ENCODE measurements around the gene NUDT15. TPM values are rescaled to one million over a fixed set of nuclear protein-coding genes. Genes with fewer than 3 reads are reported as not detected.

The NUDT15 gene
- polyA plus RNA-seq, 1 of the 3 experiments (the other 2 are of a cell fraction) = 11.9 TPM

DNA sequence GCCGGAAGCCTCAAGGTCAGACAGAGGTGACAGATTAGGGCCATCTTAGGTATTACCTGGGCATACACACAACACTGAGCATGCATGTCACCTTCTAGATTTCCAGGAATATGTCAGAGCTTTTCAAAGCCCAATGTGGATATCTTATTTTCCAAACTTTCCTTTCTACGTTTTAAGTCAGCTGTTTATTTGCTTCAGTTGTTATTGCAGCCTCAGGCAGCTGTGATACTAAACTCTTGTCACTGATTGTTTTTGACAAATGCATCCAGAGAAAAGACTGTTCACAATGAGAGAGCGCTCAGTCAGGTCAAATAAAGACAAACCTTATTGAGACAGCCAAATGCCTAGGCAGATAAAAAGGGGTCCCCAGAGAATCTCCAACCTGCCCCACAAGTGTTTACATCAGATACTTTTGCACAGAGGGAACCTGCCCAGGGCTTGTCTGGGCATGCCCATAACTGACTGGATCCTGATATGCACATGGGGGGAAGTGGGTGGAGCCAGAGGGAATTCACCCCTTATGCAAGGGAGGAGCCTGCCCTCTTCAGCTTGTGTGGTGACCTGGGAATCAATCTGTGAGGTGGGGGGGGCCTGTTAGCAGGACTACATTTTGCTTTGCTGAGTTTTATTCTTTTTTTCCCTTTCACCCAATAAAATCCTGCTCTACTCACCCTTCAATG lies 28.9 kb downstream of the NUDT15 start:
- Histone ChIP-seq H3F3A (replicated peaks; ENCODE audit: insufficient read depth) (no peaks in the 10 kb centered on the region), H3K9ac (no peak overlapping the region), H3K4me3 (ENCODE audit: low read depth in 2 of 2, low read length in 1 of 2) (no peak overlapping the region), H3K27me3 (ENCODE audit: insufficient read depth) (no peaks in the 10 kb centered on the region), H3K36me3 (replicated peaks in 1 of 2; ENCODE audit: control insufficient read depth in 1 of 2, insufficient read depth in 2 of 2, low read length in 1 of 2) (peaks cover 37 to 67% of the 10 kb centered on the region in 2 experiments), H3K79me2 (ENCODE audit: insufficient read depth) (peaks cover 19% of the 10 kb centered on the region; the same call in 1 of the 2 replicates), H3K9me2 (no peaks in the 10 kb centered on the region), H3K27ac (ENCODE audit: low read depth in 2 of 2, low read length in 1 of 2) (no peak overlapping the region; a peak in 1 of 4 replicates), H3K4me1 (ENCODE audit: control insufficient read depth in 1 of 2, insufficient read depth in 2 of 2, low read depth in 1 of 2, low read length in 1 of 2) (no peaks in the 10 kb centered on the region), H2AFZ (ENCODE audit: low read depth) (no peak overlapping the region), H3K4me2 (no peak overlapping the region), H3K9me3 (peaks cover 23% of the 10 kb centered on the region; the same call in 1 of the 2 replicates), H4K20me1 (ENCODE audit: insufficient read depth) (no peaks in the 10 kb centered on the region)
- no peak for DNase-seq
- ChIA-PET CTCF (interaction anchor here (1.1 to 2.0 kb wide), 2 partner anchors 29 kb away, joined by 4 to 6 read pairs; partner anchors contain the start of genes MED4 and NUDT15), POLR2A (no interaction called here)
- no peak for TF ChIP-seq SIN3A (IDR thresholded peaks at IDR 0.05; ENCODE audit: borderline replicate concordance, low read depth, low read length)
- TF ChIP-seq RXRA (IDR thresholded peaks at IDR 0.05; ENCODE audit: borderline replicate concordance, low read depth) = no peak
- no peak for TF ChIP-seq RFX5 (IDR thresholded peaks at IDR 0.05; ENCODE audit: low read length)
- TF ChIP-seq SMC3 (IDR thresholded peaks at IDR 0.05; ENCODE audit: low read depth, low read length) = no peak
- no peak for TF ChIP-seq FOSL2 (IDR thresholded peaks at IDR 0.05; ENCODE audit: borderline replicate concordance, low read depth)
- TF ChIP-seq JUND (IDR thresholded peaks at IDR 0.05) = no peak
- TF ChIP-seq, protein P1, sequence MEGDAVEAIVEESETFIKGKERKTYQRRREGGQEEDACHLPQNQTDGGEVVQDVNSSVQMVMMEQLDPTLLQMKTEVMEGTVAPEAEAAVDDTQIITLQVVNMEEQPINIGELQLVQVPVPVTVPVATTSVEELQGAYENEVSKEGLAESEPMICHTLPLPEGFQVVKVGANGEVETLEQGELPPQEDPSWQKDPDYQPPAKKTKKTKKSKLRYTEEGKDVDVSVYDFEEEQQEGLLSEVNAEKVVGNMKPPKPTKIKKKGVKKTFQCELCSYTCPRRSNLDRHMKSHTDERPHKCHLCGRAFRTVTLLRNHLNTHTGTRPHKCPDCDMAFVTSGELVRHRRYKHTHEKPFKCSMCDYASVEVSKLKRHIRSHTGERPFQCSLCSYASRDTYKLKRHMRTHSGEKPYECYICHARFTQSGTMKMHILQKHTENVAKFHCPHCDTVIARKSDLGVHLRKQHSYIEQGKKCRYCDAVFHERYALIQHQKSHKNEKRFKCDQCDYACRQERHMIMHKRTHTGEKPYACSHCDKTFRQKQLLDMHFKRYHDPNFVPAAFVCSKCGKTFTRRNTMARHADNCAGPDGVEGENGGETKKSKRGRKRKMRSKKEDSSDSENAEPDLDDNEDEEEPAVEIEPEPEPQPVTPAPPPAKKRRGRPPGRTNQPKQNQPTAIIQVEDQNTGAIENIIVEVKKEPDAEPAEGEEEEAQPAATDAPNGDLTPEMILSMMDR (IDR thresholded peaks at IDR 0.05) = no peak
- TF ChIP-seq TCF12 (IDR thresholded peaks at IDR 0.05) = no peak
- TF ChIP-seq, protein P2, sequence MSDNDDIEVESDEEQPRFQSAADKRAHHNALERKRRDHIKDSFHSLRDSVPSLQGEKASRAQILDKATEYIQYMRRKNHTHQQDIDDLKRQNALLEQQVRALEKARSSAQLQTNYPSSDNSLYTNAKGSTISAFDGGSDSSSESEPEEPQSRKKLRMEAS (IDR thresholded peaks at IDR 0.05; ENCODE audit: low read depth) = no peak
- TF ChIP-seq, protein P3, sequence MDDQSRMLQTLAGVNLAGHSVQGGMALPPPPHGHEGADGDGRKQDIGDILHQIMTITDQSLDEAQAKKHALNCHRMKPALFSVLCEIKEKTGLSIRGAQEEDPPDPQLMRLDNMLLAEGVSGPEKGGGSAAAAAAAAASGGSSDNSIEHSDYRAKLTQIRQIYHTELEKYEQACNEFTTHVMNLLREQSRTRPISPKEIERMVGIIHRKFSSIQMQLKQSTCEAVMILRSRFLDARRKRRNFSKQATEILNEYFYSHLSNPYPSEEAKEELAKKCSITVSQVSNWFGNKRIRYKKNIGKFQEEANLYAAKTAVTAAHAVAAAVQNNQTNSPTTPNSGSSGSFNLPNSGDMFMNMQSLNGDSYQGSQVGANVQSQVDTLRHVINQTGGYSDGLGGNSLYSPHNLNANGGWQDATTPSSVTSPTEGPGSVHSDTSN (IDR thresholded peaks at IDR 0.05) = no peak
- TF ChIP-seq, protein P4, sequence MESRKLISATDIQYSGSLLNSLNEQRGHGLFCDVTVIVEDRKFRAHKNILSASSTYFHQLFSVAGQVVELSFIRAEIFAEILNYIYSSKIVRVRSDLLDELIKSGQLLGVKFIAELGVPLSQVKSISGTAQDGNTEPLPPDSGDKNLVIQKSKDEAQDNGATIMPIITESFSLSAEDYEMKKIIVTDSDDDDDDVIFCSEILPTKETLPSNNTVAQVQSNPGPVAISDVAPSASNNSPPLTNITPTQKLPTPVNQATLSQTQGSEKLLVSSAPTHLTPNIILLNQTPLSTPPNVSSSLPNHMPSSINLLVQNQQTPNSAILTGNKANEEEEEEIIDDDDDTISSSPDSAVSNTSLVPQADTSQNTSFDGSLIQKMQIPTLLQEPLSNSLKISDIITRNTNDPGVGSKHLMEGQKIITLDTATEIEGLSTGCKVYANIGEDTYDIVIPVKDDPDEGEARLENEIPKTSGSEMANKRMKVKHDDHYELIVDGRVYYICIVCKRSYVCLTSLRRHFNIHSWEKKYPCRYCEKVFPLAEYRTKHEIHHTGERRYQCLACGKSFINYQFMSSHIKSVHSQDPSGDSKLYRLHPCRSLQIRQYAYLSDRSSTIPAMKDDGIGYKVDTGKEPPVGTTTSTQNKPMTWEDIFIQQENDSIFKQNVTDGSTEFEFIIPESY (IDR thresholded peaks at IDR 0.05; ENCODE audit: borderline replicate concordance, low read depth) = no peak
- TF ChIP-seq MEF2A (IDR thresholded peaks at IDR 0.05; ENCODE audit: borderline replicate concordance, low read depth) = no peak
- no peak for TF ChIP-seq GABPA (IDR thresholded peaks at IDR 0.05; ENCODE audit: low read depth)
- no peak for TF ChIP-seq MXI1 (IDR thresholded peaks at IDR 0.05; ENCODE audit: low read depth, low read length)
- no peak for TF ChIP-seq GATA2 (CRISPR knock-in tag; IDR thresholded peaks at IDR 0.05)
- no peak for TF ChIP-seq TEAD4 (IDR thresholded peaks at IDR 0.05; ENCODE audit: borderline replicate concordance, insufficient read depth)
- no peak for TF ChIP-seq POLR2AphosphoS5 (IDR thresholded peaks at IDR 0.05; ENCODE audit: low read depth, low read length)
- 95% methylated on average over 3 of the region's 3 CpGs for WGBS (ENCODE audit: low lambda C conversion rate)
